Activated naive CD4-positive, alpha-beta T cell (primary cell): ENCODE measurements around the gene TC2N.
"Not testable (repeated sequence)": the region's sequence is repeated elsewhere in the genome, so short reads cannot be mapped to it uniquely, and the experiment has no call there.

ENCODE experiments used
- DNase-seq, 4 experiments: peaks; one replicate each; lab custom pipeline; 2025; lab: John Stamatoyannopoulos, UW

The TC2N gene

GRCh38 chr14:91867316-91867988 is at the start of gene TC2N:
Gene TC2N (minus strand): TSS chr14:91867536. CDS start chr14:91813769, 53,767 bp downstream.
- peak in 2 of 4 experiments; percentile 28 to 38 for DNase-seq

- no peak for DNase-seq
Observed at GRCh38 chr14:91912035-91912434, 44.7 kb upstream of the TC2N start.

- DNase-seq: peak in 1 of 4 experiments; percentile 27
Observed at GRCh38 chr14:91911474-91912032, 44.2 kb upstream of the TC2N start.

GRCh38 chr14:91910196-91910595 is 42.9 kb upstream of the TC2N start:
- no peak for DNase-seq

GRCh38 chr14:91906374-91906773 is 39.0 kb upstream of the TC2N start:
- no peak for DNase-seq

GRCh38 chr14:91904956-91905645 is 37.8 kb upstream of the TC2N start:
- DNase-seq: no peak

GRCh38 chr14:91904483-91904882 is 37.1 kb upstream of the TC2N start:
- DNase-seq: no peak

GRCh38 chr14:91903070-91903469 is 35.7 kb upstream of the TC2N start:
- no peak for DNase-seq

GRCh38 chr14:91902336-91902735 is 35.0 kb upstream of the TC2N start:
- DNase-seq: no peak

- DNase-seq: no peak
Observed at GRCh38 chr14:91901449-91902226, 34.3 kb upstream of the TC2N start.

GRCh38 chr14:91899806-91900205 is 32.5 kb upstream of the TC2N start:
- DNase-seq: no peak

- no peak for DNase-seq
Observed at GRCh38 chr14:91899213-91899612, 31.9 kb upstream of the TC2N start.

GRCh38 chr14:91898372-91898771 is 31.0 kb upstream of the TC2N start:
- DNase-seq: no peak

GRCh38 chr14:91897716-91898115 is 30.4 kb upstream of the TC2N start:
- DNase-seq: not testable (repeated sequence)

- no peak for DNase-seq
Observed at GRCh38 chr14:91897106-91897701, 29.9 kb upstream of the TC2N start.

- no peak for DNase-seq
Observed at GRCh38 chr14:91896419-91896818, 29.1 kb upstream of the TC2N start.

GRCh38 chr14:91893669-91894068 is 26.3 kb upstream of the TC2N start:
- DNase-seq: no peak

- DNase-seq: no peak
Observed at GRCh38 chr14:91893007-91893406, 25.7 kb upstream of the TC2N start.

GRCh38 chr14:91891721-91892220 is 24.4 kb upstream of the TC2N start:
- no peak for DNase-seq

GRCh38 chr14:91891101-91891500 is 23.8 kb upstream of the TC2N start:
- no peak for DNase-seq

- no peak for DNase-seq
Observed at GRCh38 chr14:91890291-91890749, 23.0 kb upstream of the TC2N start.
